WTC11 (cell line): ENCODE results near the gene DCST2. TPM values are rescaled to one million over a fixed set of nuclear protein-coding genes. Genes with fewer than 3 reads are reported as not detected.

ENCODE experiments used
- ATAC-seq: fragments of 200-7000 bp; cut with Tn5 transposase; 2 replicates; pipeline ENCODE4 v1.10.0; 2021; ENCODE audit warnings: mild to moderate bottlenecking, moderate library complexity
- CTCF ChIA-PET: fragments of 300-600 bp; sonication (Branson Sonifier 250); formaldehyde crosslinking; loops from one replicate; lab custom pipeline; 2021; ENCODE audit warnings: antibody characterized with exemption; lab: Charles Lee
- POLR2A ChIA-PET: fragments of 350-600 bp; sonication (Branson Sonifier 250); formaldehyde crosslinking; loops from one replicate; lab custom pipeline; 2021; ENCODE audit warnings: antibody characterized with exemption; lab: Charles Lee
- DNase-seq: peaks from one replicate; pipeline ENCODE4 v3.0.0; 2021; ENCODE audit warnings: low spot score
- H3K27ac Mint-ChIP-seq: 2 replicates; pipeline ENCODE4 v1.8.0; 2021; ENCODE audit warnings: mixed read lengths
- H3K27me3 Mint-ChIP-seq: 2 replicates; pipeline ENCODE4 v1.8.0; 2021; ENCODE audit warnings: low read depth, mild to moderate bottlenecking, moderate library complexity, mixed read lengths
- H3K36me3 Mint-ChIP-seq: 2 replicates; pipeline ENCODE4 v1.8.0; 2021; ENCODE audit warnings: mixed read lengths
- H3K4me1 Mint-ChIP-seq: 2 replicates; pipeline ENCODE4 v1.8.0; 2022; ENCODE audit warnings: mixed read lengths
- H3K4me3 Mint-ChIP-seq: 2 replicates; pipeline ENCODE4 v1.8.0; 2021; ENCODE audit warnings: mild to moderate bottlenecking, moderate library complexity, mixed read lengths
- H3K9me3 Mint-ChIP-seq: 2 replicates; pipeline ENCODE4 v1.8.0; 2021; ENCODE audit warnings: mixed read lengths
- ATF3 ChIP-seq: sonication (generic); formaldehyde crosslinking; conservative IDR thresholded peaks from 2 replicates; pipeline ENCODE4 v1.8.1; 2022; ENCODE audit warnings: mild to moderate bottlenecking, missing genetic modification reagents
- FOXK1 ChIP-seq: sonication (generic); formaldehyde crosslinking; IDR thresholded peaks from 2 replicates; pipeline ENCODE4 v1.8.0; 2022; ENCODE audit warnings: mild to moderate bottlenecking, moderate library complexity, missing genetic modification reagents
- GTF2I ChIP-seq: fragments of 250-450 bp; sonication (Bioruptor Pico); conservative IDR thresholded peaks from 2 replicates; pipeline ENCODE4 v1.4.0; 2021; ENCODE audit warnings: mild to moderate bottlenecking
- IRF1 ChIP-seq: sonication (generic); formaldehyde crosslinking; IDR thresholded peaks from 2 replicates; pipeline ENCODE4 v1.8.0; 2023; ENCODE audit warnings: missing genetic modification reagents
- JAZF1 ChIP-seq: fragments of 250-450 bp; sonication (Bioruptor Pico); IDR thresholded peaks from 2 replicates; pipeline ENCODE4 v1.9.0; 2021; ENCODE audit warnings: moderate library complexity, mild to moderate bottlenecking, inconsistent platforms
- MYBL2 ChIP-seq: sonication (generic); formaldehyde crosslinking; IDR thresholded peaks from 2 replicates; pipeline ENCODE4 v1.8.1; 2023; ENCODE audit warnings: mild to moderate bottlenecking, moderate library complexity, missing genetic modification reagents
- NFATC4 ChIP-seq: fragments of 250-450 bp; sonication (Bioruptor Pico); IDR thresholded peaks from 2 replicates; pipeline ENCODE4 v1.9.0; 2021; ENCODE audit warnings: mild to moderate bottlenecking
- NFE2L1 ChIP-seq: sonication (generic); formaldehyde crosslinking; IDR thresholded peaks from 2 replicates; pipeline ENCODE4 v1.8.1; 2023; ENCODE audit warnings: missing genetic modification reagents
- NFYB ChIP-seq: sonication (generic); formaldehyde crosslinking; conservative IDR thresholded peaks from 2 replicates; pipeline ENCODE4 v1.8.0; 2022; ENCODE audit warnings: low read depth, missing genetic modification reagents
- OVOL2 ChIP-seq: fragments of 250-450 bp; sonication (Bioruptor Pico); IDR thresholded peaks from 2 replicates; pipeline ENCODE4 v1.9.0; 2021; ENCODE audit warnings: mild to moderate bottlenecking, borderline replicate concordance
- RELA ChIP-seq: sonication (generic); formaldehyde crosslinking; IDR thresholded peaks from 2 replicates; pipeline ENCODE4 v1.8.1; 2022; ENCODE audit warnings: missing genetic modification reagents, mild to moderate bottlenecking, borderline replicate concordance
- RORB ChIP-seq: fragments of 250-450 bp; sonication (Bioruptor Pico); IDR thresholded peaks from 2 replicates; pipeline ENCODE4 v1.9.0; 2021; ENCODE audit warnings: mild to moderate bottlenecking
- SMAD3 ChIP-seq: sonication (generic); formaldehyde crosslinking; IDR thresholded peaks from 2 replicates; pipeline ENCODE4 v1.8.0; 2022; ENCODE audit warnings: missing genetic modification reagents, mild to moderate bottlenecking, borderline replicate concordance
- SOX15 ChIP-seq: fragments of 250-450 bp; sonication (Bioruptor Pico); IDR thresholded peaks from 2 replicates; pipeline ENCODE4 v1.9.0; 2021; ENCODE audit warnings: mild to moderate bottlenecking
- SP1 ChIP-seq: sonication (generic); formaldehyde crosslinking; conservative IDR thresholded peaks from 2 replicates; pipeline ENCODE4 v1.8.1; 2022; ENCODE audit warnings: missing genetic modification reagents
- ZBTB21 ChIP-seq: sonication (generic); formaldehyde crosslinking; IDR thresholded peaks from 2 replicates; pipeline ENCODE4 v1.8.1; 2023; ENCODE audit warnings: mild to moderate bottlenecking, missing genetic modification reagents, borderline replicate concordance
- ZNF219 ChIP-seq: sonication (generic); formaldehyde crosslinking; IDR thresholded peaks from 2 replicates; pipeline ENCODE4 v1.8.0; 2023; ENCODE audit warnings: missing genetic modification reagents, mild to moderate bottlenecking, borderline replicate concordance
- ZNF396 ChIP-seq: fragments of 250-450 bp; sonication (Bioruptor Pico); IDR thresholded peaks from 2 replicates; pipeline ENCODE4 v1.8.0; 2021; ENCODE audit warnings: mild to moderate bottlenecking, moderate library complexity, borderline replicate concordance
- ZNF423 ChIP-seq: fragments of 250-450 bp; sonication (Bioruptor Pico); IDR thresholded peaks from 2 replicates; pipeline ENCODE4 v2.1.2; 2022; ENCODE audit warnings: mild to moderate bottlenecking, moderate library complexity
- ZNF671 ChIP-seq: fragments of 250-450 bp; sonication (Bioruptor Pico); IDR thresholded peaks from 2 replicates; pipeline ENCODE4 v1.8.0; 2021; ENCODE audit warnings: mild to moderate bottlenecking
- total RNA-seq: library from RNA; stranded (reverse); gene quantifications from 3 replicates; pipeline ENCODE4 v1.2.3, GENCODE V29; 2021
- TF ChIP-seq, protein P1 (sequence below): sonication (generic); formaldehyde crosslinking; IDR thresholded peaks from 2 replicates; pipeline ENCODE4 v1.8.1; 2022; ENCODE audit warnings: low read depth, mild to moderate bottlenecking, moderate library complexity, missing genetic modification reagents, borderline replicate concordance
- TF ChIP-seq, protein P2 (sequence below): sonication (generic); formaldehyde crosslinking; IDR thresholded peaks from 2 replicates; pipeline ENCODE4 v1.8.1; 2023; ENCODE audit warnings: mild to moderate bottlenecking, missing genetic modification reagents
- TF ChIP-seq, protein P3 (sequence below): sonication (generic); formaldehyde crosslinking; IDR thresholded peaks from 2 replicates; pipeline ENCODE4 v1.8.1; 2022; ENCODE audit warnings: low read depth, missing genetic modification reagents, borderline replicate concordance
- TF ChIP-seq, protein P4 (sequence below): fragments of 250-450 bp; sonication (Bioruptor Pico); IDR thresholded peaks from 2 replicates; pipeline ENCODE4 v1.8.0; 2021; ENCODE audit warnings: mild to moderate bottlenecking
- TF ChIP-seq, protein P5 (sequence below): fragments of 250-450 bp; sonication (Bioruptor Pico); IDR thresholded peaks from 2 replicates; pipeline ENCODE4 v1.9.0; 2021; ENCODE audit warnings: mild to moderate bottlenecking

The DCST2 gene
- total RNA-seq, 1 experiment from 2014 or later = 0.83 TPM

DNA sequence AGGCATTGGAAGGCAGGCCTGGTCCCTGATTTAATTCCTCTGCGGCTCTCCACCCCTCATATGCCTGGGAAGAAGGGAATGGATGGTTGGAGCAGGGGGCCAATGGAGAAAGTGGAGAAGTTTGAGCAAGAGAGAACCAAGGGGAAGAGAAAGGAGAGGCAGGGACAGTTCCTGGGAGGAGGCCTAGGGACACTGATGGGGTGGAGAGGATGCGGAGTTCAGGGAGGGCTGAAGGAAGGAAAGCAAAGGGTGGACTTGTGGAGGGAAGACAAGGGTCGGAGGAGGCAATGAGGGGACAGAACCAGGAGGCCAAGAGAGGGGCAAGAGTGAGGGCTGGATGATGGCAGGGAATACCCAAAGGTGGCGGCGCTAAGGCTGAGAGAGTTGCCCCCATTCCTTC, 23.8 kb downstream of the DCST2 start:
- DNase-seq (no peak), ATAC-seq (no peak)
- ChIA-PET CTCF (interaction anchor here (1.1 to 4.3 kb wide), 3 partner anchors 7 to 52 kb away, joined by 8 to 58 read pairs (median 23); partner anchors contain the start of gene ADAM15), POLR2A (interaction anchor here (1.3 kb wide), 1 partner anchor 39 kb away, joined by 3 read pairs; the partner anchor contains the start of gene SHC1)
- H3K27me3 Mint-ChIP-seq = no peaks in the 10 kb centered on the region
- H3K9me3 Mint-ChIP-seq = no peaks in the 10 kb centered on the region
- peaks cover 4% of the 10 kb centered on the region; the same call in 1 of the 2 replicates for H3K36me3 Mint-ChIP-seq
- no peak overlapping the region; the same call in 1 of the 2 replicates for H3K27ac Mint-ChIP-seq
- TF ChIP-seq NFYB (CRISPR knock-in tag) (no peak), RORB (CRISPR knock-in tag) (no peak), SOX15 (CRISPR knock-in tag) (no peak), OVOL2 (CRISPR knock-in tag) (no peak), ZBTB21 (CRISPR knock-in tag) (no peak), FOXK1 (CRISPR knock-in tag) (no peak), ZNF219 (CRISPR knock-in tag) (no peak), MYBL2 (CRISPR knock-in tag) (no peak), GTF2I (CRISPR knock-in tag) (no peak), NFE2L1 (CRISPR knock-in tag) (no peak), SP1 (CRISPR knock-in tag) (no peak), RELA (no peak), ZNF671 (CRISPR knock-in tag) (no peak), ATF3 (CRISPR knock-in tag) (no peak), JAZF1 (CRISPR knock-in tag) (no peak)
- TF ChIP-seq, protein P1, sequence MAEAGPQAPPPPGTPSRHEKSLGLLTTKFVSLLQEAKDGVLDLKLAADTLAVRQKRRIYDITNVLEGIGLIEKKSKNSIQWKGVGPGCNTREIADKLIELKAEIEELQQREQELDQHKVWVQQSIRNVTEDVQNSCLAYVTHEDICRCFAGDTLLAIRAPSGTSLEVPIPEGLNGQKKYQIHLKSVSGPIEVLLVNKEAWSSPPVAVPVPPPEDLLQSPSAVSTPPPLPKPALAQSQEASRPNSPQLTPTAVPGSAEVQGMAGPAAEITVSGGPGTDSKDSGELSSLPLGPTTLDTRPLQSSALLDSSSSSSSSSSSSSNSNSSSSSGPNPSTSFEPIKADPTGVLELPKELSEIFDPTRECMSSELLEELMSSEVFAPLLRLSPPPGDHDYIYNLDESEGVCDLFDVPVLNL (CRISPR knock-in tag) = no peak
- TF ChIP-seq, protein P2, sequence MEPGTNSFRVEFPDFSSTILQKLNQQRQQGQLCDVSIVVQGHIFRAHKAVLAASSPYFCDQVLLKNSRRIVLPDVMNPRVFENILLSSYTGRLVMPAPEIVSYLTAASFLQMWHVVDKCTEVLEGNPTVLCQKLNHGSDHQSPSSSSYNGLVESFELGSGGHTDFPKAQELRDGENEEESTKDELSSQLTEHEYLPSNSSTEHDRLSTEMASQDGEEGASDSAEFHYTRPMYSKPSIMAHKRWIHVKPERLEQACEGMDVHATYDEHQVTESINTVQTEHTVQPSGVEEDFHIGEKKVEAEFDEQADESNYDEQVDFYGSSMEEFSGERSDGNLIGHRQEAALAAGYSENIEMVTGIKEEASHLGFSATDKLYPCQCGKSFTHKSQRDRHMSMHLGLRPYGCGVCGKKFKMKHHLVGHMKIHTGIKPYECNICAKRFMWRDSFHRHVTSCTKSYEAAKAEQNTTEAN (CRISPR knock-in tag) = no peak
- TF ChIP-seq, protein P3, sequence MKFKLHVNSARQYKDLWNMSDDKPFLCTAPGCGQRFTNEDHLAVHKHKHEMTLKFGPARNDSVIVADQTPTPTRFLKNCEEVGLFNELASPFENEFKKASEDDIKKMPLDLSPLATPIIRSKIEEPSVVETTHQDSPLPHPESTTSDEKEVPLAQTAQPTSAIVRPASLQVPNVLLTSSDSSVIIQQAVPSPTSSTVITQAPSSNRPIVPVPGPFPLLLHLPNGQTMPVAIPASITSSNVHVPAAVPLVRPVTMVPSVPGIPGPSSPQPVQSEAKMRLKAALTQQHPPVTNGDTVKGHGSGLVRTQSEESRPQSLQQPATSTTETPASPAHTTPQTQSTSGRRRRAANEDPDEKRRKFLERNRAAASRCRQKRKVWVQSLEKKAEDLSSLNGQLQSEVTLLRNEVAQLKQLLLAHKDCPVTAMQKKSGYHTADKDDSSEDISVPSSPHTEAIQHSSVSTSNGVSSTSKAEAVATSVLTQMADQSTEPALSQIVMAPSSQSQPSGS (CRISPR knock-in tag) = no peak
- TF ChIP-seq, protein P4, sequence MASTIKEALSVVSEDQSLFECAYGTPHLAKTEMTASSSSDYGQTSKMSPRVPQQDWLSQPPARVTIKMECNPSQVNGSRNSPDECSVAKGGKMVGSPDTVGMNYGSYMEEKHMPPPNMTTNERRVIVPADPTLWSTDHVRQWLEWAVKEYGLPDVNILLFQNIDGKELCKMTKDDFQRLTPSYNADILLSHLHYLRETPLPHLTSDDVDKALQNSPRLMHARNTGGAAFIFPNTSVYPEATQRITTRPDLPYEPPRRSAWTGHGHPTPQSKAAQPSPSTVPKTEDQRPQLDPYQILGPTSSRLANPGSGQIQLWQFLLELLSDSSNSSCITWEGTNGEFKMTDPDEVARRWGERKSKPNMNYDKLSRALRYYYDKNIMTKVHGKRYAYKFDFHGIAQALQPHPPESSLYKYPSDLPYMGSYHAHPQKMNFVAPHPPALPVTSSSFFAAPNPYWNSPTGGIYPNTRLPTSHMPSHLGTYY (CRISPR knock-in tag) = no peak
- TF ChIP-seq, protein P5, sequence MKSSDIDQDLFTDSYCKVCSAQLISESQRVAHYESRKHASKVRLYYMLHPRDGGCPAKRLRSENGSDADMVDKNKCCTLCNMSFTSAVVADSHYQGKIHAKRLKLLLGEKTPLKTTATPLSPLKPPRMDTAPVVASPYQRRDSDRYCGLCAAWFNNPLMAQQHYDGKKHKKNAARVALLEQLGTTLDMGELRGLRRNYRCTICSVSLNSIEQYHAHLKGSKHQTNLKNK (CRISPR knock-in tag) = no peak
- H3K4me3 Mint-ChIP-seq = no peak overlapping the region; the same call in 1 of the 2 replicates
- H3K4me1 Mint-ChIP-seq = peaks cover 56% of the 10 kb centered on the region

- H3K27ac Mint-ChIP-seq = no peak overlapping the region; the same call in 1 of the 2 replicates
- CTCF ChIA-PET = interaction anchor here (0.6 to 4.3 kb wide), 6 partner anchors 8 to 158 kb away, joined by 3 to 58 read pairs (median 8); partner anchors contain the start of gene SHC1
- POLR2A ChIA-PET = interaction anchor here (0.6 to 1.7 kb wide), 4 partner anchors 9 to 38 kb away, joined by 3 to 9 read pairs (median 6); partner anchors contain the start of gene SHC1
- H3K27me3 Mint-ChIP-seq = no peaks in the 10 kb centered on the region
- TF ChIP-seq NFATC4 = no peak
- no peak for TF ChIP-seq MYBL2 (CRISPR knock-in tag)
- TF ChIP-seq IRF1 = no peak
- no peak for TF ChIP-seq ZNF396 (CRISPR knock-in tag)
- no peak for TF ChIP-seq SMAD3 (CRISPR knock-in tag)
- TF ChIP-seq ZNF423 = no peak
- TF ChIP-seq, all 79 proteins: peak for 0
- H3K4me3 Mint-ChIP-seq = peak overlapping the region; percentile 18; the same call in 1 of the 2 replicates
- ATAC-seq (no peak), DNase-seq (no peak)
- no peaks in the 10 kb centered on the region for H3K9me3 Mint-ChIP-seq
- peaks cover 4% of the 10 kb centered on the region; the same call in 1 of the 2 replicates for H3K36me3 Mint-ChIP-seq
- peaks cover 61% of the 10 kb centered on the region for H3K4me1 Mint-ChIP-seq
Measured at GRCh38 chr1:155009221-155009711, 24.3 kb downstream of the DCST2 start.
